ENCODE data around the gene NRCAM. TPM values are rescaled to one million over a fixed set of nuclear protein-coding genes. Genes with fewer than 3 reads are reported as not detected.

NRCAM gene
- polyA plus RNA-seq, 3 donors, result not detected

GRCh38 chr7:108419961-108420908 is 36.0 kb downstream of the NRCAM start:
- DNase-seq, result peak in 2 of 3 donors; percentile 25 to 70
- Histone ChIP-seq H3K4me1 (ENCODE audit: control insufficient read depth in 1 of 2, insufficient read depth in 2 of 2, low read length in 2 of 2) (peaks cover 22 to 25% of the 10 kb centered on the region in 2 donors), H2AFZ (ENCODE audit: insufficient read depth, low read depth, low read length, poor library complexity, severe bottlenecking) (no peak overlapping the region), H3K9ac (ENCODE audit: insufficient read depth, low read length, poor library complexity, severe bottlenecking) (no peak overlapping the region), H3K4me2 (replicated peaks; ENCODE audit: extremely low read depth, low read length, poor library complexity, severe bottlenecking) (no peak overlapping the region), H4K20me1 (ENCODE audit: insufficient read depth, low read length) (no peaks in the 10 kb centered on the region), H3K36me3 (replicated peaks in 1 of 2; ENCODE audit: control insufficient read depth in 1 of 2, insufficient read depth in 2 of 2, low read length in 2 of 2) (no peaks in the 10 kb centered on the region), H3K27ac (ENCODE audit: low read depth in 1 of 2, low read length in 2 of 2) (no peak overlapping the region), H3K79me2 (ENCODE audit: insufficient read depth, low read length) (no peaks in the 10 kb centered on the region), H3K4me3 (replicated peaks in 1 of 3; ENCODE audit: low read depth in 2 of 3, low read length in 3 of 3) (no peak overlapping the region), H3K27me3 (ENCODE audit: control insufficient read depth in 2 of 2, insufficient read depth in 2 of 2, low read length in 2 of 2) (peaks cover 34 to 53% of the 10 kb centered on the region in 2 donors), H3K9me3 (replicated peaks in 1 of 2; ENCODE audit: control insufficient read depth in 1 of 2, insufficient read depth in 1 of 2, low read length in 2 of 2) (no peaks in the 10 kb centered on the region)
- intact Hi-C loops (cut with micrococcal nuclease), result no loop called here
- H3K4me3 Mint-ChIP-seq, result peak overlapping the region in 1 of 2 donors; percentile 21
- H3K27me3 Mint-ChIP-seq (ENCODE audit: low read depth in 3 of 3), result peaks cover 20 to 41% (median 24%) of the 10 kb centered on the region in 3 donors
- no peaks in the 10 kb centered on the region for H3K36me3 Mint-ChIP-seq
- H3K27ac Mint-ChIP-seq, result peak overlapping the region in 3 of 7 donors; percentile 20 to 79 (median 73)
- TF ChIP-seq, protein P1, sequence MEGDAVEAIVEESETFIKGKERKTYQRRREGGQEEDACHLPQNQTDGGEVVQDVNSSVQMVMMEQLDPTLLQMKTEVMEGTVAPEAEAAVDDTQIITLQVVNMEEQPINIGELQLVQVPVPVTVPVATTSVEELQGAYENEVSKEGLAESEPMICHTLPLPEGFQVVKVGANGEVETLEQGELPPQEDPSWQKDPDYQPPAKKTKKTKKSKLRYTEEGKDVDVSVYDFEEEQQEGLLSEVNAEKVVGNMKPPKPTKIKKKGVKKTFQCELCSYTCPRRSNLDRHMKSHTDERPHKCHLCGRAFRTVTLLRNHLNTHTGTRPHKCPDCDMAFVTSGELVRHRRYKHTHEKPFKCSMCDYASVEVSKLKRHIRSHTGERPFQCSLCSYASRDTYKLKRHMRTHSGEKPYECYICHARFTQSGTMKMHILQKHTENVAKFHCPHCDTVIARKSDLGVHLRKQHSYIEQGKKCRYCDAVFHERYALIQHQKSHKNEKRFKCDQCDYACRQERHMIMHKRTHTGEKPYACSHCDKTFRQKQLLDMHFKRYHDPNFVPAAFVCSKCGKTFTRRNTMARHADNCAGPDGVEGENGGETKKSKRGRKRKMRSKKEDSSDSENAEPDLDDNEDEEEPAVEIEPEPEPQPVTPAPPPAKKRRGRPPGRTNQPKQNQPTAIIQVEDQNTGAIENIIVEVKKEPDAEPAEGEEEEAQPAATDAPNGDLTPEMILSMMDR (IDR thresholded peaks at IDR 0.05), result no peak
- peaks cover 0 to 1% (median 0%) of the 10 kb centered on the region in 7 donors for H3K9me3 Mint-ChIP-seq
- no CpG with 5 or more reads among the region's 7 CpGs for WGBS (ENCODE audit: insufficient coverage)
- peaks cover 27% of the 10 kb centered on the region for H3K4me1 Mint-ChIP-seq

GRCh38 chr7:108418946-108419345 is 37.3 kb downstream of the NRCAM start:
- no peaks in the 10 kb centered on the region for H3K36me3 Mint-ChIP-seq
- Histone ChIP-seq H4K20me1 (ENCODE audit: insufficient read depth, low read length) (no peaks in the 10 kb centered on the region), H2AFZ (ENCODE audit: insufficient read depth, low read depth, low read length, poor library complexity, severe bottlenecking) (no peak overlapping the region), H3K4me1 (ENCODE audit: control insufficient read depth in 1 of 2, insufficient read depth in 2 of 2, low read length in 2 of 2) (peaks cover 35 to 38% of the 10 kb centered on the region in 2 donors), H3K79me2 (ENCODE audit: insufficient read depth, low read length) (no peaks in the 10 kb centered on the region), H3K27me3 (ENCODE audit: control insufficient read depth in 2 of 2, insufficient read depth in 2 of 2, low read length in 2 of 2) (peaks cover 34 to 46% of the 10 kb centered on the region in 2 donors), H3K4me3 (replicated peaks in 1 of 3; ENCODE audit: low read depth in 2 of 3, low read length in 3 of 3) (no peak overlapping the region), H3K27ac (ENCODE audit: low read depth in 1 of 2, low read length in 2 of 2) (no peak overlapping the region), H3K9me3 (replicated peaks in 1 of 2; ENCODE audit: control insufficient read depth in 1 of 2, insufficient read depth in 1 of 2, low read length in 2 of 2) (no peaks in the 10 kb centered on the region), H3K9ac (ENCODE audit: insufficient read depth, low read length, poor library complexity, severe bottlenecking) (no peak overlapping the region), H3K4me2 (replicated peaks; ENCODE audit: extremely low read depth, low read length, poor library complexity, severe bottlenecking) (no peak overlapping the region), H3K36me3 (replicated peaks in 1 of 2; ENCODE audit: control insufficient read depth in 1 of 2, insufficient read depth in 2 of 2, low read length in 2 of 2) (no peaks in the 10 kb centered on the region)
- intact Hi-C loops (cut with micrococcal nuclease), result no loop called here
- peaks cover 39% of the 10 kb centered on the region for H3K4me1 Mint-ChIP-seq
- peak overlapping the region in 1 of 2 donors; percentile 40 for H3K4me3 Mint-ChIP-seq
- DNase-seq, result no peak
- 0% methylated on average over 1 of the region's 7 CpGs for WGBS (ENCODE audit: insufficient coverage)
- TF ChIP-seq, protein P1 (IDR thresholded peaks at IDR 0.05), result no peak
- H3K27me3 Mint-ChIP-seq (ENCODE audit: low read depth in 3 of 3), result peaks cover 22 to 36% (median 24%) of the 10 kb centered on the region in 3 donors
- H3K27ac Mint-ChIP-seq, result no peak overlapping the region
- H3K9me3 Mint-ChIP-seq, result peaks cover 0 to 3% (median 0%) of the 10 kb centered on the region in 7 donors

Data from CD14-positive monocyte (primary cell).